HepG2 (cell line): Measurements from ENCODE around the gene ZNF500. TPM values are rescaled to one million over a fixed set of nuclear protein-coding genes. Genes with fewer than 3 reads are reported as not detected.

ENCODE experiments used
- ATAC-seq: fragments of 200-7000 bp; cut with Tn5 transposase; 3 replicates; pipeline ENCODE4 v1.9.1; 2020; ENCODE audit warnings: mild to moderate bottlenecking, moderate library complexity
- BruUV-seq: library from RNA; stranded (reverse); fragments of 400-500 nt; replicated peaks from 2 replicates; lab custom pipeline; 2021; lab: Mats Ljungman, UMichigan
- CTCF ChIA-PET: fragments of 300-600 bp; formaldehyde crosslinking; extraction: SDS; loops from one replicate; lab custom pipeline; 2021; ENCODE audit warnings: low total read pairs, inconsistent platforms, low intra/inter-chr PET ratio; lab: Yijun Ruan, JAX
- POLR2A ChIA-PET: fragments of 350-600 bp; sonication (Branson Sonifier 250); formaldehyde crosslinking; loops from one replicate; lab custom pipeline; 2020; ENCODE audit warnings: antibody characterized with exemption, inconsistent platforms; lab: Yijun Ruan, JAX
- DNase-seq: peaks from one replicate; pipeline ENCODE4 v3.0.0-alpha.2; 2015; ENCODE audit warnings: low spot score
- FAIRE-seq: peaks from 3 replicates; lab custom pipeline; 2011; peaks lifted over from hg19 to GRCh38; lab: Jason Lieb, UNC
- H2AFZ ChIP-seq: one replicate; pipeline ENCODE4 v1.6.1; 2011; ENCODE audit warnings: low read length, inconsistent platforms
- H3K27ac ChIP-seq: fragments of 300-600 bp; 3 replicates; pipeline ENCODE4 v1.8.0; 2011; ENCODE audit warnings: mixed run types, mild to moderate bottlenecking, mixed read lengths, low read length, inconsistent platforms; ENCODE audit not compliant: insufficient read depth; ENCODE audit errors: extremely low read length
- H3K27me3 ChIP-seq, 2 experiments: fragments of 200-600 bp in 1 of 2; 2 replicates in 1 of 2; 3 replicates in 1 of 2; pipeline versions ENCODE4 v1.6.0 to v1.8.0; 2011; ENCODE audit warnings: low read length in 2 of 2, mild to moderate bottlenecking in 2 of 2, moderate library complexity in 2 of 2, inconsistent platforms in 1 of 2; ENCODE audit not compliant: insufficient read depth in 2 of 2, control insufficient read depth in 1 of 2
- H3K36me3 ChIP-seq, 2 experiments: fragments of 200-600 bp in 1 of 2; replicated peaks in 1 of 2; 2 replicates in 1 of 2; 3 replicates in 1 of 2; pipeline versions ENCODE4 v1.5.1 to v1.8.0; 2011; ENCODE audit warnings: low read length in 2 of 2, inconsistent platforms in 1 of 2; ENCODE audit not compliant: insufficient read depth in 2 of 2, control insufficient read depth in 1 of 2
- H3K4me1 ChIP-seq: 2 replicates; pipeline ENCODE4 v1.5.1; 2012; ENCODE audit warnings: low read length, inconsistent platforms; ENCODE audit not compliant: insufficient read depth
- H3K4me2 ChIP-seq: 2 replicates; pipeline ENCODE4 v1.6.0; 2011; ENCODE audit warnings: low read depth, low read length, inconsistent platforms
- H3K4me3 ChIP-seq, 3 experiments: fragments of 200-600 bp in 1 of 3; sonication (generic), shearing (Covaris generic) in 1 of 3; replicated peaks in 1 of 3; 2 replicates each; pipeline ENCODE4 v1.5.1; 2011 to 2016; ENCODE audit warnings: low read length in 3 of 3, inconsistent platforms in 2 of 3, low read depth in 2 of 3, mild to moderate bottlenecking in 2 of 3, control low read depth in 1 of 3, mixed read lengths in 1 of 3; ENCODE audit not compliant: insufficient read depth in 1 of 3
- H3K79me2 ChIP-seq: one replicate; pipeline ENCODE4 v1.6.1; 2011; ENCODE audit warnings: low read length, inconsistent platforms; ENCODE audit not compliant: insufficient read depth
- H3K9ac ChIP-seq: 2 replicates; pipeline ENCODE4 v1.6.0; 2011; ENCODE audit warnings: mild to moderate bottlenecking, low read depth, low read length, inconsistent platforms; ENCODE audit not compliant: insufficient read depth
- H3K9me3 ChIP-seq: 2 replicates; pipeline ENCODE4 v1.5.1; 2012; ENCODE audit warnings: mild to moderate bottlenecking, low read length
- H4K20me1 ChIP-seq: 2 replicates; pipeline ENCODE4 v1.6.0; 2011; ENCODE audit warnings: inconsistent platforms, mild to moderate bottlenecking, low read length, moderate library complexity; ENCODE audit not compliant: insufficient read depth
- FOXO1 ChIP-seq: sonication (generic); formaldehyde crosslinking; IDR thresholded peaks from 2 replicates; pipeline ENCODE4 v1.4.0; 2020; ENCODE audit warnings: missing genetic modification reagents
- HNRNPK ChIP-seq: fragments of 200-400 bp; formaldehyde crosslinking; IDR thresholded peaks from 2 replicates; pipeline ENCODE4 v1.6.1; 2018; ENCODE audit warnings: low read length, low read depth, moderate library complexity, mild to moderate bottlenecking; ENCODE audit not compliant: poor library complexity, severe bottlenecking
- RBFOX2 ChIP-seq: fragments of 200-400 bp; formaldehyde crosslinking; IDR thresholded peaks from 2 replicates; pipeline ENCODE4 v1.6.1; 2017; ENCODE audit warnings: low read depth, mild to moderate bottlenecking, low read length
- ZBTB33 ChIP-seq: sonication (generic); formaldehyde crosslinking; IDR thresholded peaks from 2 replicates; pipeline ENCODE4 v1.4.0; 2020; ENCODE audit warnings: missing genetic modification reagents
- WGBS: methylation state at CpG from one replicate; pipeline ENCODE4 v1.1.6; 2017; ENCODE audit warnings: low lambda C conversion rate; 5-methylcytosine and 5-hydroxymethylcytosine counted together
- in situ Hi-C: cut with HindIII; loops from 2 replicates; pipeline ENCODE4 v1.10.0; 2017; ENCODE audit warnings: low pct_unique_long_range_greater_than_20kb; ENCODE audit not compliant: extremely low pct_ligation_motif_present
- intact Hi-C: fragments of 100-400 bp; cut with micrococcal nuclease; formaldehyde crosslinking; loops from one replicate; pipeline ENCODE4 v1.10.0; 2022; ENCODE audit not compliant: unreplicated experiment
- polyA plus RNA-seq, 8 experiments: library from polyadenylated mRNA; depleted of rRNA in 3 of 8; stranded (reverse) in 7 of 8; unstranded in 1 of 8; fragments of >200 nt; fragmentation: Illumina TruSeq in 4 of 8; extraction: Trizol in 4 of 8; gene quantifications; 2 replicates each; pipeline versions ENCODE4 v1.2.1 to v1.2.3, GENCODE V29; 2011 to 2016; ENCODE audit warnings: low read depth in 4 of 8, missing spikeins in 1 of 8, mixed read lengths in 1 of 8; ENCODE audit not compliant: insufficient read depth in 1 of 8
- total RNA-seq, 5 experiments: library from RNA; depleted of rRNA; stranded (reverse); fragments of >200 nt; fragmentation: Illumina TruSeq; extraction: Trizol; gene quantifications; 2 replicates each; pipeline ENCODE4 v1.2.3, GENCODE V29; 2016; ENCODE audit warnings: low read depth in 1 of 5

The ZNF500 gene
- total and polyA plus RNA-seq, 2 of the 13 experiments (the other 11 are each of a cell fraction or from before 2014, with no cell fraction given): 6.1 to 12.2 TPM

- TF ChIP-seq FOXO1 (CRISPR knock-in tag) (no peak), ZBTB33 (CRISPR knock-in tag) (peak; percentile 82)
These were observed 13.7 kb downstream of the ZNF500 start (continued) for GRCh38 chr16:4753227-4753626.

GRCh38 chr16:4752351-4753100 is 14.4 kb downstream of the ZNF500 start:
- FAIRE-seq (no peak), ATAC-seq (no peak), DNase-seq (no peak)
- H3K4me3 ChIP-seq: no peak overlapping the region
- H4K20me1 ChIP-seq: no peaks in the 10 kb centered on the region
- no peak overlapping the region for H3K9ac ChIP-seq
- no peak overlapping the region for H3K4me2 ChIP-seq
- no TSS peak for BruUV-seq
- no peak overlapping the region for H3K27ac ChIP-seq
- no peaks in the 10 kb centered on the region for H3K4me1 ChIP-seq
- in situ Hi-C loops (no loop called here), intact Hi-C loops (no loop called here)
- POLR2A ChIA-PET: interaction anchor here (1.0 kb wide), 2 partner anchors 16 kb away, joined by 3 to 4 read pairs; no protein-coding TSS in a partner anchor
- H2AFZ ChIP-seq: no peak overlapping the region
- H3K79me2 ChIP-seq: peaks cover 3% of the 10 kb centered on the region
- CTCF ChIA-PET: no interaction called here
- 98% methylated on average over 24 of the region's 44 CpGs for WGBS
- H3K9me3 ChIP-seq: no peaks in the 10 kb centered on the region; the same call in 1 of the 2 replicates
- H3K36me3 ChIP-seq: peaks cover 19 to 46% of the 10 kb centered on the region in 2 experiments
- TF ChIP-seq RBFOX2 (peak; percentile 46; the same call in 1 of the 2 replicates), HNRNPK (no peak)
- H3K27me3 ChIP-seq: no peaks in the 10 kb centered on the region
